Right lung (tissue), 5 donors: ENCODE results near the gene IGFBP5. TPM values are rescaled to one million over a fixed set of nuclear protein-coding genes. Genes with fewer than 3 reads are reported as not detected.

Experiments
- DNase-seq, 2 donors: peaks; one replicate each; pipeline ENCODE4 v3.0.0-alpha.2; 2013
- polyA plus RNA-seq, 5 donors: library from polyadenylated mRNA; unstranded; fragments of 120-200 nt; gene quantifications; one replicate each; pipeline versions ENCODE4 v1.2.1 to v1.2.3, GENCODE V29; 2013; ENCODE audit warnings: inconsistent platforms in 1 of 5, low replicate concordance in 1 of 5; ENCODE audit not compliant: insufficient read length in 5 of 5, insufficient read depth in 1 of 5

IGFBP5 gene
- polyA plus RNA-seq, 5 donors, result 68.1 to 207 (median 102) TPM

GRCh38 chr2:216666461-216667233 lies 28.7 kb downstream of the IGFBP5 start:
- DNase-seq, result peak; percentile 54 to 75

- DNase-seq, result no peak
These were observed 29.6 kb downstream of the IGFBP5 start for GRCh38 chr2:216665717-216666116.

GRCh38 chr2:216665242-216665641 lies 30.1 kb downstream of the IGFBP5 start:
- no peak for DNase-seq

- no peak for DNase-seq
These were observed 30.7 kb downstream of the IGFBP5 start for GRCh38 chr2:216664593-216665034.

GRCh38 chr2:216663846-216664245 lies 31.5 kb downstream of the IGFBP5 start:
- no peak for DNase-seq

- DNase-seq, result no peak
These were observed 32.2 kb downstream of the IGFBP5 start for GRCh38 chr2:216663106-216663505.

- no peak for DNase-seq
These were observed 33.5 kb downstream of the IGFBP5 start for GRCh38 chr2:216661639-216662375.

GRCh38 chr2:216661051-216661450 lies 34.3 kb downstream of the IGFBP5 start:
- DNase-seq, result no peak

- no peak for DNase-seq
These were observed 34.9 kb downstream of the IGFBP5 start for GRCh38 chr2:216660496-216660895.

GRCh38 chr2:216659276-216659675 lies 36.1 kb downstream of the IGFBP5 start:
- DNase-seq, result no peak

- DNase-seq, result no peak
These were observed 36.6 kb downstream of the IGFBP5 start for GRCh38 chr2:216658757-216659156.

GRCh38 chr2:216657980-216658379 lies 37.4 kb downstream of the IGFBP5 start:
- no peak for DNase-seq

- no peak for DNase-seq
These were observed 38.1 kb downstream of the IGFBP5 start for GRCh38 chr2:216657086-216657855.

- DNase-seq, result no peak
These were observed 40.8 kb downstream of the IGFBP5 start for GRCh38 chr2:216654528-216655052.

- no peak for DNase-seq
These were observed 41.4 kb downstream of the IGFBP5 start for GRCh38 chr2:216653931-216654365.

- no peak for DNase-seq
These were observed 42.1 kb downstream of the IGFBP5 start for GRCh38 chr2:216653093-216653799.

GRCh38 chr2:216652566-216652965 lies 42.8 kb downstream of the IGFBP5 start:
- no peak for DNase-seq

GRCh38 chr2:216651351-216651881 lies 43.9 kb downstream of the IGFBP5 start:
- no peak for DNase-seq

GRCh38 chr2:216650626-216651257 lies 44.6 kb downstream of the IGFBP5 start:
- DNase-seq, result no peak

GRCh38 chr2:216649574-216649973 lies 45.8 kb downstream of the IGFBP5 start:
- no peak for DNase-seq

- DNase-seq, result no peak
These were observed 47.2 kb downstream of the IGFBP5 start for GRCh38 chr2:216648105-216648504.
